ENCODE measurements around the gene AKT3.

AKT3 gene

GRCh38 chr1:243505986-243506689 lies 343.9 kb downstream of the AKT3 start:
- Histone ChIP-seq H3K9ac (ENCODE audit: low read depth, low read length, poor library complexity, severe bottlenecking) (no peak overlapping the region), H2AFZ (ENCODE audit: low read length) (peak overlapping the region; percentile 12; the same call in 1 of the 2 replicates), H3K27me3 (ENCODE audit: insufficient read depth, low read length, poor library complexity, severe bottlenecking) (no peaks in the 10 kb centered on the region), H4K20me1 (ENCODE audit: insufficient read depth, low read length, poor library complexity, severe bottlenecking) (no peaks in the 10 kb centered on the region), H3K4me2 (ENCODE audit: low read depth, low read length, poor library complexity, severe bottlenecking) (peak overlapping the region; percentile 36), H3K79me2 (ENCODE audit: insufficient read depth, low read length) (no peaks in the 10 kb centered on the region), H3K4me1 (ENCODE audit: insufficient read depth, low read length, poor library complexity, severe bottlenecking) (peaks cover 36% of the 10 kb centered on the region), H3K36me3 (ENCODE audit: insufficient read depth, low read length) (0 out of 2 replicates have a peak, but pooled peaks cover under 1% of the 10 kb centered on the region), H3F3A (ENCODE audit: low read depth) (no peaks in the 10 kb centered on the region), H3K9me3 (ENCODE audit: insufficient read depth, low read depth, low read length) (no peaks in the 10 kb centered on the region), H3K9me2 (replicated peaks; ENCODE audit: low read depth, low read length) (no peaks in the 10 kb centered on the region), H3K4me3 (ENCODE audit: low read length, poor library complexity, severe bottlenecking) (no peak overlapping the region)
- TF ChIP-seq CTCF (conservative IDR thresholded peaks at IDR 0.05; ENCODE audit: low read length): no peak
- TF ChIP-seq EZH2phosphoT487 (IDR thresholded peaks at IDR 0.05; ENCODE audit: borderline replicate concordance): no peak

GRCh38 chr1:243503155-243503554 lies 346.9 kb downstream of the AKT3 start:
- TF ChIP-seq EZH2phosphoT487 (IDR thresholded peaks at IDR 0.05; ENCODE audit: borderline replicate concordance) (no peak), CTCF (conservative IDR thresholded peaks at IDR 0.05; ENCODE audit: low read length) (no peak)
- H3K79me2 ChIP-seq (ENCODE audit: insufficient read depth, low read length): no peaks in the 10 kb centered on the region
- H2AFZ ChIP-seq (ENCODE audit: low read length): no peak overlapping the region
- H3K9me2 ChIP-seq (replicated peaks; ENCODE audit: low read depth, low read length): no peaks in the 10 kb centered on the region
- H3K4me3 ChIP-seq (ENCODE audit: low read length, poor library complexity, severe bottlenecking): no peak overlapping the region
- H3F3A ChIP-seq (ENCODE audit: low read depth): no peaks in the 10 kb centered on the region
- no peak overlapping the region for H3K9ac ChIP-seq (ENCODE audit: low read depth, low read length, poor library complexity, severe bottlenecking)
- H3K4me1 ChIP-seq (ENCODE audit: insufficient read depth, low read length, poor library complexity, severe bottlenecking): peaks cover 25% of the 10 kb centered on the region
- no peak overlapping the region for H3K4me2 ChIP-seq (ENCODE audit: low read depth, low read length, poor library complexity, severe bottlenecking)
- 0 out of 2 replicates have a peak, but pooled peaks cover 2% of the 10 kb centered on the region for H3K36me3 ChIP-seq (ENCODE audit: insufficient read depth, low read length)
- H3K27me3 ChIP-seq (ENCODE audit: insufficient read depth, low read length, poor library complexity, severe bottlenecking): no peaks in the 10 kb centered on the region
- no peaks in the 10 kb centered on the region for H3K9me3 ChIP-seq (ENCODE audit: insufficient read depth, low read depth, low read length)
- no peaks in the 10 kb centered on the region for H4K20me1 ChIP-seq (ENCODE audit: insufficient read depth, low read length, poor library complexity, severe bottlenecking)

GRCh38 chr1:243501002-243501401 lies 349.0 kb downstream of the AKT3 start:
- peaks cover 5% of the 10 kb centered on the region for H3K4me1 ChIP-seq (ENCODE audit: insufficient read depth, low read length, poor library complexity, severe bottlenecking)
- H3K9ac ChIP-seq (ENCODE audit: low read depth, low read length, poor library complexity, severe bottlenecking): no peak overlapping the region
- no peak overlapping the region for H2AFZ ChIP-seq (ENCODE audit: low read length)
- H4K20me1 ChIP-seq (ENCODE audit: insufficient read depth, low read length, poor library complexity, severe bottlenecking): no peaks in the 10 kb centered on the region
- no peaks in the 10 kb centered on the region for H3K79me2 ChIP-seq (ENCODE audit: insufficient read depth, low read length)
- no peaks in the 10 kb centered on the region for H3K9me3 ChIP-seq (ENCODE audit: insufficient read depth, low read depth, low read length)
- H3F3A ChIP-seq (ENCODE audit: low read depth): no peaks in the 10 kb centered on the region
- no peak overlapping the region for H3K4me3 ChIP-seq (ENCODE audit: low read length, poor library complexity, severe bottlenecking)
- 0 out of 2 replicates have a peak, but pooled peaks cover 2% of the 10 kb centered on the region for H3K36me3 ChIP-seq (ENCODE audit: insufficient read depth, low read length)
- no peaks in the 10 kb centered on the region for H3K9me2 ChIP-seq (replicated peaks; ENCODE audit: low read depth, low read length)
- H3K4me2 ChIP-seq (ENCODE audit: low read depth, low read length, poor library complexity, severe bottlenecking): no peak overlapping the region
- TF ChIP-seq CTCF (conservative IDR thresholded peaks at IDR 0.05; ENCODE audit: low read length) (no peak), EZH2phosphoT487 (IDR thresholded peaks at IDR 0.05; ENCODE audit: borderline replicate concordance) (no peak)
- no peaks in the 10 kb centered on the region for H3K27me3 ChIP-seq (ENCODE audit: insufficient read depth, low read length, poor library complexity, severe bottlenecking)
